22Rv1 (cell line): Measurements from ENCODE around the gene TPT1.
"Not testable (repeated sequence)": the region's sequence is repeated elsewhere in the genome, so short reads cannot be mapped to it uniquely, and the experiment has no call there.

ENCODE experiments used
- ZFX ChIP-seq: fragments of 450-650 bp; IDR thresholded peaks from 2 replicates; pipeline ENCODE4 v1.6.1; 2017; ENCODE audit warnings: antibody characterized with exemption, borderline replicate concordance
- TF ChIP-seq, protein P1 (sequence below): fragments of 450-650 bp; IDR thresholded peaks from 2 replicates; pipeline ENCODE4 v1.5.1; 2017; ENCODE audit warnings: mild to moderate bottlenecking

DNA sequence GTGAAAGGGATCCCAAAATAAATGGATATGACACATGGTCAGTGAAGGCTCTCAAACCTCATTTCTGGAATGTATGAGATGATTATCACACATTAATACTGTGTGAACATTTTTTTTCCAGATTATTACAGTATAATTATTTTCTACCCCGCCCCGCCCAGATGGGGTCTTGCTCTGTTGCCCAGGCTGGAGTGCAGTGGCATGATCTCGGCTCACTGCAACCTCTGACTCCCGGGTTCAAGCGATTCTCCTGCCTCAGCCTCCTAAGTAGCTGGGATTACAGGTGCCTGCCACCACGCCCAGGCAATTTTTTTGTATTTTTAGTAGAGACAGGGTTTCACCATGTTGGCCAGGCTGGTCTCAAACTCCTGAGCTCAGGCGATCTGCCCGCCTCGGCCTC is 2.1 kb upstream of the TPT1 start:
- TF ChIP-seq, protein P1, sequence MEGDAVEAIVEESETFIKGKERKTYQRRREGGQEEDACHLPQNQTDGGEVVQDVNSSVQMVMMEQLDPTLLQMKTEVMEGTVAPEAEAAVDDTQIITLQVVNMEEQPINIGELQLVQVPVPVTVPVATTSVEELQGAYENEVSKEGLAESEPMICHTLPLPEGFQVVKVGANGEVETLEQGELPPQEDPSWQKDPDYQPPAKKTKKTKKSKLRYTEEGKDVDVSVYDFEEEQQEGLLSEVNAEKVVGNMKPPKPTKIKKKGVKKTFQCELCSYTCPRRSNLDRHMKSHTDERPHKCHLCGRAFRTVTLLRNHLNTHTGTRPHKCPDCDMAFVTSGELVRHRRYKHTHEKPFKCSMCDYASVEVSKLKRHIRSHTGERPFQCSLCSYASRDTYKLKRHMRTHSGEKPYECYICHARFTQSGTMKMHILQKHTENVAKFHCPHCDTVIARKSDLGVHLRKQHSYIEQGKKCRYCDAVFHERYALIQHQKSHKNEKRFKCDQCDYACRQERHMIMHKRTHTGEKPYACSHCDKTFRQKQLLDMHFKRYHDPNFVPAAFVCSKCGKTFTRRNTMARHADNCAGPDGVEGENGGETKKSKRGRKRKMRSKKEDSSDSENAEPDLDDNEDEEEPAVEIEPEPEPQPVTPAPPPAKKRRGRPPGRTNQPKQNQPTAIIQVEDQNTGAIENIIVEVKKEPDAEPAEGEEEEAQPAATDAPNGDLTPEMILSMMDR = not testable (repeated sequence)
- not testable (repeated sequence) for TF ChIP-seq ZFX
